ENCODE data around the gene ITK. TPM values are rescaled to one million over a fixed set of nuclear protein-coding genes. Genes with fewer than 3 reads are reported as not detected.

ITK gene
- total and polyA plus RNA-seq, 2 of the 8 experiments (the other 6 are each of a cell fraction or from before 2014, with no cell fraction given), result 0.05 TPM; not detected in 1

DNA sequence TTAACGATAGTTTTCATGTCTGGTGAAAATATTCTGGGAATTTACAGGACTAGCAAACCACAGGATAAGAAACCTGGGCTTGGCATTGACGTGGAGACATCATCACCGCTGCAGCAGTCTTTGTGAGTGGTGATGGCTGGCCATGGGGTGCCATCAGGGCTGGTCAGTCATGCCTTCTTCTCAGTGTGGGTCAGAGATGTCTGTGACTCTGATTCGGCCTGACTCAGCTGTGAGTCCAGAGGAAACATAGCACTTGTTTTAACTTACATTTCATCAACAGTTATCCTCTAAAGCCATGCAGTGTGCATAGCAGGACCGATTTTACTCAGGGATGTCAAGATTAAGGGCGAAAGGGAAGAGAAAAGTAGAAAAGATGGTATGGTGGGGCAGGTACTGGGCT, 52.1 kb downstream of the ITK start:
- H3K9me3 ChIP-seq (ENCODE audit: insufficient read depth in 2 of 2, low read depth in 1 of 2, low read length in 1 of 2), result no peaks in the 10 kb centered on the region
- H2AFZ ChIP-seq (ENCODE audit: low read length), result no peak overlapping the region
- H3K4me2 ChIP-seq (ENCODE audit: insufficient read depth in 1 of 2, low read depth in 2 of 2, low read length in 2 of 2), result no peak overlapping the region
- no peak overlapping the region for H3K4me3 ChIP-seq (ENCODE audit: extremely low read depth in 1 of 4, insufficient read depth in 2 of 4, low read depth in 3 of 4, low read length in 4 of 4)
- no peak overlapping the region for H2AK5ac ChIP-seq (ENCODE audit: low read depth, low read length)
- no peaks in the 10 kb centered on the region for H3K79me1 ChIP-seq (ENCODE audit: low read depth, low read length)
- POLR2A ChIA-PET (ENCODE audit: partially characterized antibody), result no interaction called here
- H3K23ac ChIP-seq (ENCODE audit: insufficient read length), result no peak overlapping the region
- no peak overlapping the region for H4K8ac ChIP-seq (ENCODE audit: extremely low read depth, insufficient read depth, low read length)
- no peaks in the 10 kb centered on the region for H3K27me3 ChIP-seq (replicated peaks in 1 of 4; ENCODE audit: control insufficient read depth in 3 of 4, extremely low read depth in 1 of 4, insufficient read depth in 3 of 4, low read length in 3 of 4)
- H2BK12ac ChIP-seq (ENCODE audit: low read depth, low read length), result no peak overlapping the region
- no peak for TF ChIP-seq ASH2L (IDR thresholded peaks at IDR 0.05; ENCODE audit: low read length)
- no peak for TF ChIP-seq SRF (IDR thresholded peaks at IDR 0.05; ENCODE audit: low read depth, low read length)
- TF ChIP-seq SIN3A (conservative IDR thresholded peaks at IDR 0.05 in 1 of 2, IDR thresholded peaks at IDR 0.05 in 1 of 2; ENCODE audit: low read depth in 1 of 2, low read length in 2 of 2), result no peak
- no peak for TF ChIP-seq EZH2 (IDR thresholded peaks at IDR 0.05; ENCODE audit: low read depth, low read length, severe bottlenecking)
- TF ChIP-seq RNF2 (IDR thresholded peaks at IDR 0.05; ENCODE audit: borderline replicate concordance, low read depth, low read length, missing control alignments, poor library complexity, severe bottlenecking), result no peak
- TF ChIP-seq ZNF274 (IDR thresholded peaks at IDR 0.05; ENCODE audit: borderline replicate concordance, extremely low read depth, low read length), result no peak
- no peak for TF ChIP-seq SP1 (IDR thresholded peaks at IDR 0.05; ENCODE audit: low read depth, low read length)
- no peak for TF ChIP-seq NRF1 (IDR thresholded peaks at IDR 0.05; ENCODE audit: low read depth, low read length)
- no peak for TF ChIP-seq TBP (IDR thresholded peaks at IDR 0.05; ENCODE audit: low read depth, low read length)
- no peak for TF ChIP-seq TAF7 (optimal IDR thresholded peaks at IDR 0.05; ENCODE audit: borderline replicate concordance, low read depth, low read length)
- no peak overlapping the region for H2BK15ac ChIP-seq (ENCODE audit: low read length)
- H2BK5ac ChIP-seq (ENCODE audit: low read depth, low read length), result no peak overlapping the region
- WGBS, 2 experiments (ENCODE audit: extremely low coverage in 1 of 2, insufficient coverage in 1 of 2, insufficient read length in 1 of 2, insufficient replicate concordance in 2 of 2, low coverage in 1 of 2, low lambda C conversion rate in 2 of 2, missing lambda C conversion rate in 1 of 2), result 72% methylated on average over 6 of the region's 6 CpGs; no CpG with 5 or more reads in 1 of the 2 experiments
- no peak overlapping the region for H3K9ac ChIP-seq (replicated peaks in 1 of 4; ENCODE audit: extremely low read depth in 1 of 4, low read depth in 3 of 4, low read length in 3 of 4)
- H3K56ac ChIP-seq (replicated peaks; ENCODE audit: insufficient read length, low read depth, low read length), result no peak overlapping the region
- no peaks in the 10 kb centered on the region for H3K36me3 ChIP-seq (ENCODE audit: control insufficient read depth in 2 of 4, insufficient read depth in 4 of 4, low read length in 3 of 4)
- no peaks in the 10 kb centered on the region for H4K20me1 ChIP-seq (replicated peaks in 1 of 2; ENCODE audit: control insufficient read depth in 1 of 2, insufficient read depth in 2 of 2, low read length in 2 of 2)
- FAIRE-seq (no peak), DNase-seq (ENCODE audit: low read depth in 1 of 2, low spot score in 2 of 2) (peak in 1 of 2 experiments; percentile 22)
- no peaks in the 10 kb centered on the region; a peak in 1 of 7 replicates for H3K4me1 ChIP-seq (replicated peaks in 1 of 4; ENCODE audit: control insufficient read depth in 3 of 4, insufficient read depth in 4 of 4, low read length in 3 of 4)
- no peak overlapping the region for H3K14ac ChIP-seq (ENCODE audit: insufficient read length)
- H2BK120ac ChIP-seq (replicated peaks; ENCODE audit: low read depth, low read length), result no peak overlapping the region
- no peak overlapping the region for H3K18ac ChIP-seq (ENCODE audit: extremely low read depth, low read length)
- H3K4ac ChIP-seq (replicated peaks; ENCODE audit: insufficient read length, low read depth, low read length), result no peak overlapping the region
- H3K23me2 ChIP-seq (ENCODE audit: low read depth, low read length), result no peaks in the 10 kb centered on the region; the same call in 1 of the 2 replicates
- H4K5ac ChIP-seq (ENCODE audit: insufficient read length, low read depth, low read length), result no peak overlapping the region
- no peak overlapping the region for H2BK20ac ChIP-seq (ENCODE audit: low read length)
- no peak overlapping the region for H4K91ac ChIP-seq (replicated peaks; ENCODE audit: insufficient read length, low read length)
- CTCF ChIA-PET (ENCODE audit: partially characterized antibody), result interaction anchor here (1.6 kb wide), 1 partner anchor 20 kb away, joined by 4 read pairs; no protein-coding TSS in a partner anchor
- H3K79me2 ChIP-seq (ENCODE audit: control insufficient read depth in 1 of 2, insufficient read depth in 2 of 2, low read length in 2 of 2), result no peaks in the 10 kb centered on the region
- H3K27ac ChIP-seq (ENCODE audit: low read depth, low read length), result no peak overlapping the region

Data from H1 (cell line).